ENCODE measurements around the gene COLEC12. TPM values are rescaled to one million over a fixed set of nuclear protein-coding genes. Genes with fewer than 3 reads are reported as not detected.

Gene COLEC12
- 10 to 100 TPM; 29.3 to 72.2 (median 47.0) TPM for total RNA-seq

GRCh38 chr18:500632-501405, at the start of gene COLEC12:
Gene COLEC12 (minus strand): TSS chr18:500701. CDS start chr18:500514, 187 bp downstream.
- H3K27me3 ChIP-seq = peaks cover 0 to 8% (median 0%) of the 10 kb centered on the region in 4 donors
- peak in 1 of 4 donors; percentile 51 for TF ChIP-seq POLR2A (IDR thresholded peaks at IDR 0.05)
- no peak for TF ChIP-seq POLR2AphosphoS5 (IDR thresholded peaks at IDR 0.05)
- H3K9me3 ChIP-seq = no peaks in the 10 kb centered on the region
- ATAC-seq (ENCODE audit: low FRiP score in 2 of 2) (peak; percentile 68 to 80), DNase-seq (peak; percentile 65 to 93)
- 9 to 12% methylated on average over 18 to 19 of the region's 75 CpGs for WGBS, 2 donors
- H3K27ac ChIP-seq = peak within 1 kb of the TSS in 3 of 4 donors; percentile 40 to 82 (median 79)
- H3K4me3 ChIP-seq = peak within 1 kb of the TSS; percentile 38 to 78 (median 72)
- H3K36me3 ChIP-seq = no peaks in the 10 kb centered on the region
- H3K4me1 ChIP-seq = peaks cover 9 to 32% (median 14%) of the 10 kb centered on the region in 4 donors

DNA sequence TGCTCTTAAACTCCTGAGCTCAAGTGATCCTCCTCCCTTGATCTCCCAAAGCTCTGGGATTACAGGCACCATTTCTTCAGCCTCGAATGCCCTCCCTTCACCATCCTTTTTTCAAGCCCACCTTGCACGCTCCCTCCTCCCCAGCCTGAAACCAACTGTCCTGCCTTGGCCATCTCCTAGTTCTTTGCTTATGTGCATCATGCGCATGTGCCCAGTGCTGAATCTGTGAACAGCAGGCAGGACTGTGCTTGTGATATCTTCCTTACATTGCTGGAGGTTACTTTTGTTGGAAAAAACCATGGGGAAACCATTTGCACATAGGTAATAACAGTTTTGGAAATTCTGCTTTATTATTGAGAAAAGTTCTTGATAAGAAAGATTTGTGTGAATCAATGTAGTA, 49.5 kb upstream of the COLEC12 start:
- Histone ChIP-seq H3K27me3 (no peaks in the 10 kb centered on the region), H3K9me3 (no peaks in the 10 kb centered on the region), H3K4me3 (no peak overlapping the region), H3K36me3 (no peaks in the 10 kb centered on the region), H3K4me1 (no peaks in the 10 kb centered on the region), H3K27ac (no peak overlapping the region)
- ATAC-seq (ENCODE audit: low FRiP score in 2 of 2) (no peak), DNase-seq (no peak)
- 96 to 98% methylated on average over 3 of the region's 3 CpGs for WGBS, 2 donors
- no peak for TF ChIP-seq EP300 (IDR thresholded peaks at IDR 0.05)
- TF ChIP-seq POLR2A (IDR thresholded peaks at IDR 0.05) = no peak

DNA sequence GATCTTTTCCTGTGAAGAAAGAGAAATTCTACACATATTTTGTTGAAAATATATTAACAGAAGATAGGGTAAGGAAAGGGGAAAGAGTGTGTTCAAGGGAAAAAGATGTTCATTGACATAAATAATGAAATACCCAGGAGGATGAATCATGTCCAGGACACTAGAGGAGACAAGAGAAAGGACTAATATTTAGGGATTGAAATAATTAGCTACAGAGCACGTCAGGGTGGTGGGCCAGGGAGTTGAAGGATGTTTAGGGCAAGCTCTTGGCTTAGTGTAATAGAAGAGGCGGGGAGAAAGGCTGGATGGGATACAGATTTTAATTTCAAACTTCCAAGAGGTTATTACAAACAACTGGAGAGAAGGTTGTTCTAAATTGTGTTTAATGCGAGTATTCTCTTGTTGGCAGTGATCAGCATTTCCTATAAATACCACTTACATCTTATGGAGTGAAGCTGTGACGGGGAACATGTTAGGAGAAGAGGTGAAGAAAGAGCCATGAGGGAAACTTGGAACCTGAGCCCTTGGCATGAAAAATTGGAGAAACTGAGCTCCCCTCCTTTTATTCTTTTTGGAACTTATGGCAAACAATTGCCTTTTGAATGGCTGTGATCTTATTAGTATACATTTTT, 43.1 kb upstream of the COLEC12 start:
- no peak for TF ChIP-seq POLR2AphosphoS5 (IDR thresholded peaks at IDR 0.05)
- no peak for TF ChIP-seq POLR2A (IDR thresholded peaks at IDR 0.05)
- TF ChIP-seq CTCF (IDR thresholded peaks at IDR 0.05) = no peak
- TF ChIP-seq EP300 (IDR thresholded peaks at IDR 0.05) = no peak
- no peaks in the 10 kb centered on the region for H3K9me3 ChIP-seq
- H3K27ac ChIP-seq = no peak overlapping the region
- no peaks in the 10 kb centered on the region for H3K36me3 ChIP-seq
- ATAC-seq (ENCODE audit: low FRiP score in 2 of 2) (no peak), DNase-seq (no peak)
- H3K4me1 ChIP-seq = no peaks in the 10 kb centered on the region
- H3K27me3 ChIP-seq = no peaks in the 10 kb centered on the region
- 61 to 68% methylated on average over 4 of the region's 4 CpGs for WGBS, 2 donors
- no peak overlapping the region for H3K4me3 ChIP-seq

- DNase-seq (no peak), ATAC-seq (ENCODE audit: low FRiP score in 2 of 2) (no peak)
- H3K27ac ChIP-seq = peak overlapping the region in 3 of 4 donors; percentile 42 to 53 (median 51)
- H3K4me3 ChIP-seq = no peak overlapping the region
- no peaks in the 10 kb centered on the region for H3K27me3 ChIP-seq
- no peaks in the 10 kb centered on the region for H3K9me3 ChIP-seq
- 65 to 69% methylated on average over 6 of the region's 6 CpGs for WGBS, 2 donors
- no peaks in the 10 kb centered on the region for H3K4me1 ChIP-seq
- TF ChIP-seq EP300 (IDR thresholded peaks at IDR 0.05) (no peak), POLR2AphosphoS5 (IDR thresholded peaks at IDR 0.05) (no peak), POLR2A (IDR thresholded peaks at IDR 0.05) (no peak), CTCF (IDR thresholded peaks at IDR 0.05) (no peak)
- H3K36me3 ChIP-seq = no peaks in the 10 kb centered on the region
Observed at GRCh38 chr18:533995-534601, 33.6 kb upstream of the COLEC12 start.

DNA sequence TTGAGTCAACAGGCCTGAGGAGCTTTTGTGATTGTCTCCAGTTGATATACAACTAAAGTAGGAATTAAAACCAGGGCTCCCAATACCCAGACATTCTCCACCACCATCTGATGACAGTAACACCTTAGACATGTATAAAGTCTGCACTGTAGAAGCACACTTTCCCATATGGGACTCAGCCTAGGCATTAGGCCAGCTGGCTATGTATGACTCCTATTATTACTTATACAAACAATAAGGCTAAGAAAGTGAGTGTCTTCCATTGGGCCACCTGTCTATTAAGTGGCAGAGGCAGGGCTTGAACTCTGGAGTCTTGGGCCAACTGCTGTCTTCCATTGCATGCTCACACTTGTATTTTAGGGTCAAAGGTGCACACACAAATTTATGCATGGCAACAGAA, 32.1 kb upstream of the COLEC12 start:
- no peaks in the 10 kb centered on the region for H3K9me3 ChIP-seq
- DNase-seq = no peak
- H3K4me1 ChIP-seq = peaks cover 0 to 3% (median 0%) of the 10 kb centered on the region in 4 donors
- no peak for ATAC-seq (ENCODE audit: low FRiP score in 2 of 2)
- no peak overlapping the region for H3K27ac ChIP-seq
- no peak overlapping the region for H3K4me3 ChIP-seq
- TF ChIP-seq POLR2AphosphoS5 (IDR thresholded peaks at IDR 0.05) (no peak), CTCF (IDR thresholded peaks at IDR 0.05) (no peak), EP300 (IDR thresholded peaks at IDR 0.05) (no peak), POLR2A (IDR thresholded peaks at IDR 0.05) (no peak)
- no peaks in the 10 kb centered on the region for H3K36me3 ChIP-seq
- H3K27me3 ChIP-seq = no peaks in the 10 kb centered on the region
